Fibroblast of lung (primary cell): ENCODE results near the gene NT5C1B.

ENCODE experiments used
- CTCF ChIP-seq, 2 donors: IDR thresholded peaks in 1 of 2; conservative IDR thresholded peaks in 1 of 2; 1 replicate in 1 of 2; 2 replicates in 1 of 2; pipeline ENCODE4 v1.5.1; 2011 to 2012; ENCODE audit warnings: low read length in 2 of 2, control low read depth in 1 of 2, inconsistent platforms in 1 of 2, low read depth in 1 of 2, mild to moderate bottlenecking in 1 of 2
- EZH2 ChIP-seq: IDR thresholded peaks from 2 replicates; pipeline ENCODE4 v1.5.1; 2012; ENCODE audit warnings: low read length, control low read depth, mild to moderate bottlenecking; ENCODE audit errors: missing control alignments

- TF ChIP-seq EZH2 (no peak), CTCF (conservative IDR thresholded peaks at IDR 0.05 in 1 of 2, IDR thresholded peaks at IDR 0.05 in 1 of 2; ENCODE audit: low read depth in 1 of 2, low read length in 2 of 2) (no peak)
Observed at GRCh38 chr2:18551169-18551568, 38.2 kb downstream of the NT5C1B start.
